GM12878 (cell line): ENCODE data around the gene FBXO21. TPM values are rescaled to one million over a fixed set of nuclear protein-coding genes. Genes with fewer than 3 reads are reported as not detected.

Experiments
- ATAC-seq: fragments of 200-7000 bp; cut with Tn5 transposase; 3 replicates; pipeline ENCODE4 v1.9.1; 2020; ENCODE audit warnings: mild to moderate bottlenecking, moderate library complexity
- BruUV-seq: library from RNA; stranded (reverse); fragments of 400-500 nt; replicated peaks from 2 replicates; lab custom pipeline; 2021; lab: Mats Ljungman, UMichigan
- CTCF ChIA-PET: fragments of 300-600 bp; sonication (Branson Sonifier 250); formaldehyde crosslinking; extraction: SDS; loops from one replicate; lab custom pipeline; 2021; ENCODE audit warnings: inconsistent platforms; lab: Yijun Ruan, JAX
- POLR2A ChIA-PET: fragments of 350-600 bp; formaldehyde crosslinking; extraction: SDS; loops from one replicate; lab custom pipeline; 2021; ENCODE audit warnings: inconsistent platforms; lab: Charles Lee
- RAD21 ChIA-PET: fragments of 300-600 bp; sonication (Branson Sonifier 250); formaldehyde crosslinking; loops from one replicate; lab custom pipeline; 2023; ENCODE audit warnings: antibody characterized with exemption; ENCODE audit not compliant: unreplicated experiment; lab: Charles Lee
- SMC1A ChIA-PET: fragments of 300-600 bp; sonication (Branson Sonifier 250); formaldehyde crosslinking; loops from one replicate; lab custom pipeline; 2023; ENCODE audit not compliant: unreplicated experiment, uncharacterized antibody; lab: Charles Lee
- DNase-seq: peaks from one replicate; pipeline ENCODE4 v3.0.0-alpha.2; 2011; ENCODE audit warnings: low read depth, low spot score
- FAIRE-seq: peaks from 3 replicates; lab custom pipeline; 2011; peaks lifted over from hg19 to GRCh38; lab: Jason Lieb, UNC
- H2AFZ ChIP-seq: 2 replicates; pipeline ENCODE4 v1.6.0; 2011; ENCODE audit warnings: low read depth, low read length, control low read depth; ENCODE audit not compliant: control insufficient read depth
- H3K27ac ChIP-seq: 2 replicates; pipeline ENCODE4 v1.5.1; 2011; ENCODE audit warnings: control low read depth; ENCODE audit not compliant: control insufficient read depth, insufficient read depth
- H3K27me3 ChIP-seq, 2 experiments: replicated peaks in 1 of 2; 2 replicates each; pipeline versions ENCODE4 v1.6.0 to v1.6.1; 2011; ENCODE audit warnings: low read length in 1 of 2; ENCODE audit not compliant: control insufficient read depth in 2 of 2, insufficient read depth in 2 of 2
- H3K36me3 ChIP-seq, 2 experiments: 2 replicates each; pipeline ENCODE4 v1.5.1; 2011; ENCODE audit warnings: low read length in 1 of 2; ENCODE audit not compliant: control insufficient read depth in 2 of 2, insufficient read depth in 2 of 2
- H3K4me1 ChIP-seq: 2 replicates; pipeline ENCODE4 v1.6.1; 2011; ENCODE audit warnings: mild to moderate bottlenecking, low read length, moderate library complexity, mixed read lengths; ENCODE audit not compliant: control insufficient read depth, insufficient read depth
- H3K4me2 ChIP-seq: 2 replicates; pipeline ENCODE4 v1.6.0; 2011; ENCODE audit warnings: control low read depth; ENCODE audit not compliant: control insufficient read depth, insufficient read depth
- H3K4me3 ChIP-seq: fragments of 200-600 bp; sonication (generic); 2 replicates; pipeline ENCODE4 v1.5.1; 2016
- H3K79me2 ChIP-seq: 2 replicates; pipeline ENCODE4 v1.6.0; 2011; ENCODE audit warnings: low read length; ENCODE audit not compliant: control insufficient read depth, insufficient read depth
- H3K9ac ChIP-seq: 2 replicates; pipeline ENCODE4 v1.8.0; 2011; ENCODE audit warnings: low read length, control low read depth, mixed read lengths; ENCODE audit not compliant: control insufficient read depth, insufficient read depth
- H3K9me3 ChIP-seq: replicated peaks from 3 replicates; pipeline ENCODE4 v1.5.1; 2011; ENCODE audit warnings: mild to moderate bottlenecking, low read length; ENCODE audit not compliant: control insufficient read depth, insufficient read depth
- H4K20me1 ChIP-seq: 2 replicates; pipeline ENCODE4 v1.6.0; 2011; ENCODE audit not compliant: control insufficient read depth, insufficient read depth
- ATF2 ChIP-seq: IDR thresholded peaks from 2 replicates; pipeline ENCODE4 v1.6.1; 2012; ENCODE audit warnings: low read length, inconsistent platforms
- HDAC6 ChIP-seq: fragments of 200-600 bp; sonication (generic); IDR thresholded peaks from one replicate; pipeline ENCODE4 v1.8.0; 2017; ENCODE audit warnings: antibody characterized with exemption; ENCODE audit not compliant: unreplicated experiment
- MXI1 ChIP-seq: fragments of 150-350 bp; IDR thresholded peaks from 2 replicates; pipeline ENCODE4 v1.6.1; 2011; ENCODE audit warnings: low read depth, mild to moderate bottlenecking, inconsistent platforms, low read length, improper control_type of control experiment
- RAD21 ChIP-seq: IDR thresholded peaks from 2 replicates; pipeline ENCODE4 v1.6.1; 2011; ENCODE audit warnings: mild to moderate bottlenecking, low read depth, low read length, moderate library complexity; ENCODE audit not compliant: insufficient read depth
- SMC3 ChIP-seq: IDR thresholded peaks from 2 replicates; pipeline ENCODE4 v1.6.1; 2011; ENCODE audit warnings: low read length, improper control_type of control experiment, borderline replicate concordance
- ZNF274 ChIP-seq: IDR thresholded peaks from one replicate; pipeline ENCODE4 v1.8.0; 2011; ENCODE audit not compliant: insufficient read length, insufficient read depth
- whole genome bisulfite sequencing: methylation state at CpG from one replicate; pipeline ENCODE4 v1.1.6; 2016; ENCODE audit warnings: low lambda C conversion rate; ENCODE audit not compliant: insufficient replicate concordance, insufficient coverage; ENCODE audit errors: missing lambda C conversion rate; 5-methylcytosine and 5-hydroxymethylcytosine counted together
- in situ Hi-C: fragments of 300-500 bp; cut with MboI; formaldehyde crosslinking; loops from 9 replicates; pipeline ENCODE4 v1.14.3; 2018; ENCODE audit warnings: mixed read lengths
- intact Hi-C: fragments of 100-400 bp; cut with micrococcal nuclease; formaldehyde crosslinking; loops from one replicate; pipeline ENCODE4 v1.14.2; 2022; ENCODE audit not compliant: unreplicated experiment
- polyA plus RNA-seq, 11 experiments: library from polyadenylated mRNA; depleted of rRNA in 4 of 11; unstranded in 6 of 11; stranded (reverse) in 5 of 11; fragments of >200 nt; fragmentation: Nextera tagmentation in 4 of 11; fragmentation: Illumina TruSeq in 1 of 11; extraction: Ambion mirVana in 4 of 11; extraction: Trizol in 1 of 11; gene quantifications; 1 replicate in 1 of 11; 2 replicates in 10 of 11; pipeline versions ENCODE4 v1.2.1 to v1.2.3, GENCODE V29; 2011 to 2016; ENCODE audit warnings: inconsistent platforms in 2 of 11, missing spikeins in 2 of 11, low read depth in 1 of 11
- total RNA-seq, 4 experiments: library from RNA; depleted of rRNA in 3 of 4; stranded (reverse); fragments of >200 nt in 3 of 4; fragmentation: Illumina TruSeq in 1 of 4; extraction: Trizol in 1 of 4; gene quantifications; 2 replicates each; pipeline versions ENCODE4 v1.2.1 to v1.2.3, GENCODE V29; 2013 to 2021

Gene FBXO21
- total and polyA plus RNA-seq, 10 of the 15 experiments (the other 5 are each of a cell fraction or from before 2014, with no cell fraction given) = 5.5 to 32.6 (median 18.9) TPM

- no TSS peak for BruUV-seq
- ATAC-seq = peak; percentile 24; the same call in 2 of the 3 replicates
- FAIRE-seq = no peak
- Histone ChIP-seq H3K4me1 (peaks cover 3% of the 10 kb centered on the region; the same call in 1 of the 2 replicates), H2AFZ (no peak overlapping the region), H3K4me3 (no peak overlapping the region), H3K36me3 (no peaks in the 10 kb centered on the region)
- CTCF ChIA-PET = interaction anchor here (0.8 to 9.4 kb wide), 18 partner anchors 8 to 421 kb away, joined by 3 to 149 read pairs (median 5); partner anchors contain the start of gene TESC
- in situ Hi-C loops = loop anchor here (5.0 kb wide), 2 partner anchors 92 to 417 kb away; no protein-coding TSS in a partner anchor
- 66% methylated on average over 18 of the region's 18 CpGs for WGBS
- no peak for TF ChIP-seq ZNF274
- no peak for TF ChIP-seq HDAC6
- TF ChIP-seq RAD21 = no peak
- TF ChIP-seq MXI1 = no peak
- TF ChIP-seq SMC3 = 0 out of 2 replicates have a peak, but pooled peaks have one; percentile 3
- no peak for TF ChIP-seq ATF2
- TF ChIP-seq, all 136 proteins: peak for 1
- Histone ChIP-seq H3K9ac (no peak overlapping the region), H3K27me3 (no peaks in the 10 kb centered on the region), H3K79me2 (no peaks in the 10 kb centered on the region), H3K9me3 (no peaks in the 10 kb centered on the region), H4K20me1 (no peaks in the 10 kb centered on the region), H3K4me2 (no peak overlapping the region), H3K27ac (no peak overlapping the region)
- DNase-seq = no peak
- ChIA-PET SMC1A (interaction anchor here (0.7 to 2.6 kb wide), 11 partner anchors 13 to 415 kb away, joined by 3 to 14 read pairs (median 4); partner anchors contain the start of gene TESC), RAD21 (interaction anchor here (1.1 to 3.1 kb wide), 5 partner anchors 12 to 96 kb away, joined by 3 to 19 read pairs (median 4); no protein-coding TSS in a partner anchor), POLR2A (no interaction called here)
- intact Hi-C loops = loop anchor here (1.0 kb wide), 2 partner anchors 94 to 416 kb away; no protein-coding TSS in a partner anchor
These were observed 71.3 kb downstream of the FBXO21 start for GRCh38 chr12:117118838-117119591.
